Vagina (tissue), 2 donors: Measurements from ENCODE around the gene MSH5. TPM values are rescaled to one million over a fixed set of nuclear protein-coding genes. Genes with fewer than 3 reads are reported as not detected.

Experiments used
- DNase-seq, 2 donors: peaks; one replicate each; pipeline ENCODE4 v3.0.0-alpha.2; 2017; ENCODE audit errors: extremely low spot score in 2 of 2
- H3K27ac ChIP-seq: fragments of 200-600 bp; sonication (generic); one replicate; pipeline ENCODE4 v1.5.1; 2019
- H3K27me3 ChIP-seq: fragments of 200-600 bp; sonication (generic); one replicate; pipeline ENCODE4 v1.5.1; 2019
- H3K36me3 ChIP-seq, 2 donors: fragments of 200-600 bp; sonication (generic); one replicate each; pipeline ENCODE4 v1.5.1; 2017 to 2019
- H3K4me1 ChIP-seq: fragments of 200-600 bp; sonication (generic); one replicate; pipeline ENCODE4 v1.5.1; 2019
- H3K4me3 ChIP-seq, 2 donors: fragments of 200-600 bp; sonication (generic); 1 replicate in 1 of 2; 2 replicates in 1 of 2; pipeline ENCODE4 v1.5.1; 2016 to 2019
- H3K9me3 ChIP-seq: fragments of 200-600 bp; sonication (generic); one replicate; pipeline ENCODE4 v1.5.1; 2019
- CTCF ChIP-seq, 3 experiments: fragments of 450-650 bp in 2 of 3; fragments of 200-600 bp in 1 of 3; sonication (generic) in 1 of 3; IDR thresholded peaks; one replicate each; pipeline ENCODE4 v1.5.1; 2017 to 2019; ENCODE audit warnings: antibody characterized with exemption in 3 of 3, mild to moderate bottlenecking in 2 of 3, moderate library complexity in 2 of 3
- POLR2A ChIP-seq, 2 donors: fragments of 450-650 bp; IDR thresholded peaks; one replicate each; pipeline ENCODE4 v1.6.1; 2017; ENCODE audit warnings: antibody characterized with exemption in 2 of 2, mild to moderate bottlenecking in 2 of 2, moderate library complexity in 2 of 2
- POLR2AphosphoS5 ChIP-seq, 2 donors: sonication (generic); formaldehyde crosslinking; IDR thresholded peaks; one replicate each; pipeline ENCODE4 v1.9.0; 2017; ENCODE audit warnings: antibody characterized with exemption in 2 of 2, mild to moderate bottlenecking in 2 of 2, low read depth in 1 of 2; ENCODE audit not compliant: insufficient read depth in 1 of 2
- intact Hi-C: fragments of 100-400 bp; cut with DNase I; formaldehyde crosslinking; loops from one replicate; pipeline ENCODE4 v1.15.1; 2023
- total RNA-seq: library from RNA; depleted of rRNA; stranded (reverse); fragments of >200 nt; gene quantifications from one replicate; pipeline ENCODE4 v1.2.3, GENCODE V29; 2016

The MSH5 gene
- total RNA-seq, 1 donor from 2014 or later = 11.0 TPM

- H3K36me3 ChIP-seq = peaks cover under 1 to 34% of the 10 kb centered on the region in 2 donors
- intact Hi-C loops = loop anchor here (5.0 kb wide), 1 partner anchor 104 kb away; no protein-coding TSS in a partner anchor
- no peaks in the 10 kb centered on the region for H3K9me3 ChIP-seq
- peak overlapping the region; percentile 99 for H3K27ac ChIP-seq
- no peak for DNase-seq
- H3K27me3 ChIP-seq = no peaks in the 10 kb centered on the region
- peak overlapping the region; percentile 82 to 94 for H3K4me3 ChIP-seq
- peaks cover 39% of the 10 kb centered on the region for H3K4me1 ChIP-seq
- TF ChIP-seq POLR2AphosphoS5 (IDR thresholded peaks at IDR 0.05; ENCODE audit: insufficient read depth in 1 of 2, low read depth in 1 of 2) (no peak), CTCF (IDR thresholded peaks at IDR 0.05) (no peak), POLR2A (IDR thresholded peaks at IDR 0.05) (no peak)
These were observed 11.8 kb upstream of the MSH5 start for GRCh38 chr6:31727717-31728671.

GRCh38 chr6:31728767-31729514 lies 10.9 kb upstream of the MSH5 start, which contains the start of gene DDAH2:
TSS of gene DDAH2 (minus strand) at chr6:31729299. CDS start at chr6:31729161, 138 bp downstream.
- TF ChIP-seq POLR2A (IDR thresholded peaks at IDR 0.05) (no peak), CTCF (IDR thresholded peaks at IDR 0.05) (no peak), POLR2AphosphoS5 (IDR thresholded peaks at IDR 0.05; ENCODE audit: insufficient read depth in 1 of 2, low read depth in 1 of 2) (no peak)
- Histone ChIP-seq H3K36me3 (peaks cover 3 to 44% of the 10 kb centered on the region in 2 donors), H3K9me3 (no peaks in the 10 kb centered on the region), H3K27me3 (no peaks in the 10 kb centered on the region), H3K4me1 (peaks cover 47% of the 10 kb centered on the region), H3K4me3 (peak within 1 kb of the TSS; percentile 82 to 94), H3K27ac (peak within 1 kb of the TSS; percentile 99)
- intact Hi-C loops = loop anchor here (5.0 kb wide), 1 partner anchor 103 kb away; no protein-coding TSS in a partner anchor
- no peak for DNase-seq

- intact Hi-C loops = loop anchor here (5.0 kb wide), 1 partner anchor 103 kb away; no protein-coding TSS in a partner anchor
- Histone ChIP-seq H3K4me3 (peak overlapping the region; percentile 82 to 94), H3K9me3 (no peaks in the 10 kb centered on the region), H3K4me1 (peaks cover 53% of the 10 kb centered on the region), H3K27me3 (no peaks in the 10 kb centered on the region), H3K36me3 (peaks cover 3 to 47% of the 10 kb centered on the region in 2 donors), H3K27ac (peak overlapping the region; percentile 99)
- DNase-seq = peak in 1 of 2 donors; percentile 96
- TF ChIP-seq POLR2AphosphoS5 (IDR thresholded peaks at IDR 0.05; ENCODE audit: insufficient read depth in 1 of 2, low read depth in 1 of 2) (peak; percentile 72 to 90), CTCF (IDR thresholded peaks at IDR 0.05) (peak in 1 of 3 experiments; percentile 54), POLR2A (IDR thresholded peaks at IDR 0.05) (peak in 1 of 2 donors; percentile 63)
These were observed 10.3 kb upstream of the MSH5 start for GRCh38 chr6:31729515-31729978.

GRCh38 chr6:31729979-31730630 lies 9.7 kb upstream of the MSH5 start:
- peak overlapping the region; percentile 82 to 94 for H3K4me3 ChIP-seq
- peaks cover 58% of the 10 kb centered on the region for H3K4me1 ChIP-seq
- TF ChIP-seq POLR2AphosphoS5 (IDR thresholded peaks at IDR 0.05; ENCODE audit: insufficient read depth in 1 of 2, low read depth in 1 of 2) (peak; percentile 72 to 94), POLR2A (IDR thresholded peaks at IDR 0.05) (peak in 1 of 2 donors; percentile 78), CTCF (IDR thresholded peaks at IDR 0.05) (no peak)

More at GRCh38 chr6:31729979-31730630, 9.7 kb upstream of the MSH5 start:
- no peak for DNase-seq
- H3K27ac ChIP-seq = peak overlapping the region; percentile 99
- intact Hi-C loops = loop anchor here (5.0 to 10.0 kb wide), 3 partner anchors 45 to 102 kb away; partner anchors contain the start of genes LY6G5C and VARS1
- H3K9me3 ChIP-seq = no peaks in the 10 kb centered on the region
- peaks cover 3 to 47% of the 10 kb centered on the region in 2 donors for H3K36me3 ChIP-seq
- H3K27me3 ChIP-seq = no peaks in the 10 kb centered on the region
